UCSD-AML1 (cell line): Measurements from ENCODE around the gene FAM199X.
"Not testable (repeated sequence)": the region's sequence is repeated elsewhere in the genome, so short reads cannot be mapped to it uniquely, and the experiment has no call there.

Source experiments
- DNase-seq: peaks from one replicate; lab custom pipeline; 2025; ENCODE audit not compliant: unreplicated experiment; lab: John Stamatoyannopoulos, UW

Gene FAM199X

DNA sequence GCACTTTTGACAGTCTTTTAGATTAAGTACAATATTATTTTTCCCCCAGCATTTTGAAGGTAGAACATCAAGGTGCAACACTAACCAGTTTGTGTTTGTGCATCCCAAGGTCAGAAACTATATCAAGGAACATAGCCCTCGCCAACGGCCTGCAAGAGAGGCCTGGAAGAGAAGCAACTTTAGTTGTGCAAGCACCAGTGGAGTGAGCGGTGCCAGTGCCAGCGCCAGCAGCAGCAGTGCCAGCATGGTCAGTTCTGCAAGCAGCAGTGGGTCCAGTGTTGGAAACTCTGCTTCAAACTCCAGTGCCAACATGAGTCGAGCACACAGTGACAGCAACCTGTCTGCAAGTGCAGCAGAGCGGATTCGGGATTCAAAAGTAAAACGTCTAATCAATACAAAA, 21.7 kb downstream of the FAM199X start:
- no peak for DNase-seq

DNA sequence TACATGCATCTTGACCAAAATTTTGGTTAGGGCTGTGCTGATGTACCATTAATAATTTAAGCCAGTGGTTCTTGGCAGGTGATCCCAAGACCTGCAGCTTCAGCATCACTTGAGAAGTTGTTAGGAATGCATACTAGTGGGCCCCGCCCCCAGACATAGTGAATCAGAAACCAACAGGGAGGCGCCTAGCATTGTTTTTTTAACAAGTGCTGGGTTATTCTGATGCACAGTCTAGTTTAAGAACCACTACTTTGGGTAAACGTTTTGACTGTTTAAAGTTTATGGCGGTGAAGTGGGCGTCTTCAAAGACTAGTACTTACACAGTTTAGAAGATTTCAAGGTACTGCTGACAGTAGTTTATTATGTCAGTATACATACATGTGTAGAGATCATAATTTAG, 23.6 kb downstream of the FAM199X start:
- no peak for DNase-seq

DNA sequence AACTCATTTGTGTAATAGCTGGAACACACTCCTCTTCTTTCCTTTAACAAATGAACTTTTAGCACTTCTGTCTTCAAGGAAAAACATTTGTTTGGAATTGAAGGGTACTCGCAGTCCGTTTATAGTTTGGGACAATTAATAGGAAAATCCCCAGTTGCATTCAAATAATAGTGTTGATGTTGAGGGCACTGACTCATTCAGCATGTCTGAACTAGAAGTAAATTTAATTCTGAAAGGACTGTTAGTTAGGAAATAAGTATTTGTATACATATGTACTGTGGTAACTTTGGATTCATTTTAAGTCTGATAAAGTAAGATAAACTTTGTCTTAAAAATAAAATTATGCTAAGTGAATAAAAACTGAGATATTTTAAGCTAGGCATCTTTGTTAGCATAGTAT, 27.2 kb downstream of the FAM199X start:
- no peak for DNase-seq

DNA sequence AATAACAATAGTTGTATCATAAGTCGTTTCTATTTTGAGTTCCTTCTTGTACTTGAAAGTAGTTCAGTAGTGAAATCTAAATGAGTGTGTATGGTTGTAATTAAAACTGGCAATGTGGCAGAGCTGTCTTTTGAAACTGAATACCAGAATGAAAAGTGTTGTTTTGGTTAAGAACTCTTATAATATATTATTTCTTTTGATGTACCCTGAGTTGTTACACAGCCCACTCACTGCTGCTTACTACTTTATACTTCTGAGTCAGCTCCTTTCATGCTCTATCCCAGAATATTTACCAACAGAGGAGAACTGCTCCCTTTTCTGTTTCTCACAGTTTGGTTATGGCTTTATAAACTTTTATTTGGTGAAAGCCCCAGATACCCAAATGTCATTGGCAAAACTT, 28.8 kb downstream of the FAM199X start:
- DNase-seq: no peak

DNA sequence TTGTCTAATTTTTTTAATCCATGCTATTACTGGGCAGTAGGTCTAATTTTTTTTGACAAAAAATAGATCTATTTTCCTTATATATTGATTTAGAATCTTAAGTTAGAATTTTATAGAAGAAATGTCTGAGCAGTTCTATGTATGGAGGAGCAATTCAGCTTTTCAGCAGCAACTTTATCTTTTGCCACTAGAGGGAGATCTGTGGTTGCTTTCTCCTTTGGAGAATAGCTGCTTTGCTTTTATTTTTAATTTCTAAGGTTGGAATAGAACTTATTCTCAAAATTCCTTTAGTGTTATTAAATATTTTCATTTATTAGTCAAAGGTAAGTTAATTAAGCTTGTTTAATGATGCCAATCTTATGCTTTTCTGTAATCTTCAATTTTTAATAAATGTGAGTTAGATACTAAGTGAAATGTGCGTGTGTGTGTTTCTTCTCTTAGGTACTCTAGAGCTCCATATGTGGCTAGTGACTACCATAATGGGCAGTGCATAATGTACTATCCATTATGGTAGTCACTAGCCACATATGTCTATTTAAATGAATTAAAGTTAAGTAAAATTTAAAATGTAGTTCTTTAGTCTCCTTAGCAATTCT, 29.3 kb downstream of the FAM199X start:
- no peak for DNase-seq

DNA sequence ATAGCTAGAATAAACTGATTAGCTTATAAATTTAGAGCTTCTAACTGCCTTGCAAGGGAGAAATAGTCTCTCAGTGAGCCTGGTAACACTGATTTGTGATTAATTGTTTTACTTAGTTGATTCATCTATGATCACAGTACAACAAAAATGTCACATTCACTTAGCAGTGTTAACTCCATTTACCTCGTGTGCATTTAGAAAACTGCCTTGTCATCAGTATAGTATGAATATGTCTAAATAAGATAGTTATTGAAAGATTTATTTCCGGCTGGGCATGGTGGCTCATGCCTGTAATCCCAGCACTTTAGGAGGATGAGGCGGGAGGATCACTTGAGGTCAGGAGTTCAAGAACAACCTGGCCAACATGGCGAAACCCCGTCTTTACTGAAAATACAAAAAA, 39.3 kb downstream of the FAM199X start:
- no peak for DNase-seq

DNA sequence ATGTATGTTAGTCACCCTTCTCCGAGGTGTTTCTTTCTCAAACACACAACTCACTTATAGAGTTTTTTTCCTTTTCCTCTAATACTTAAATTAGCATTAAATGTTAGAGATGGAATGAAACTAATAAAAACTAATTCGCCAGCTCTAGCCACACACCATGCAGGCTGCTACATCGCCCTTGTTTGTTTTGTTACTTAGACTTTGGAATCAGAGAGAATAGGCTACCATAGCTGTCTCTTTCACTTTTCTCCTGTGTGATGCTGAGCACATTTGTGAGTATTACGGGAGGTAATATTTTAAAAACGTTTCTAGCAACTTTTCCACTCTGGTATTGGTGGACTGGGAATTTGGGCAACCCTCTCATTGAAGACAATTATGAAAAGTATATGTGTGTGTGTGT, 44.9 kb downstream of the FAM199X start:
- no peak for DNase-seq

DNA sequence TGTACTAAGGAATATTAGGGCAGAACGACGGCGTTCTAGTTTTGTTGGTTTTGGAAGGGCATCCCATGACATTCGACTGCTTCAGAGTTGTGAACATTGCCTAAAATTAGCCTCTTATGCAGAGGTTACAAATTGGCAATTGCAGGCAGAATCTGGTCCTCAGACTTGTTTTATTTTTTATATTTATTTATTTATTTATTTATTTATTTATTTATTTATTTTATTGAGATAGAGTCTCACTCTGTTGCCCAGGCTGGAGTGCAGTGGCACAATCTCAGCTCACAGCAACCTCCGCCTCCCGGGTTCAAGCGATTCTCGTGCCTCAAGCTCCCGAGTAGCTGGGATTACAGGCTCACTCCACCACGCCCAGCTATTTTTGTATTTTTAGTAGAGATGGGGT, 63.8 kb downstream of the FAM199X start:
- DNase-seq: not testable (repeated sequence)
